Heart right ventricle (tissue), 16 donors: ENCODE results near the gene GPR107. TPM values are rescaled to one million over a fixed set of nuclear protein-coding genes. Genes with fewer than 3 reads are reported as not detected.

Experiments used
- ATAC-seq, 8 donors: fragments of 200-7000 bp; cut with Tn5 transposase; one replicate each; pipeline ENCODE4 v1.9.1; 2020; ENCODE audit warnings: mild to moderate bottlenecking in 8 of 8, moderate library complexity in 8 of 8, moderate number of reproducible peaks in 1 of 8
- DNase-seq, 2 donors: peaks; one replicate each; pipeline ENCODE4 v3.0.0-alpha.2; 2020
- H3K27ac ChIP-seq, 10 donors: fragments of 200-600 bp; sonication (generic) in 2 of 10; one replicate each; pipeline versions ENCODE4 v1.5.0 to v1.8.0; 2020 to 2022; ENCODE audit warnings: mild to moderate bottlenecking in 3 of 10
- H3K27me3 ChIP-seq, 7 donors: fragments of 200-600 bp; one replicate each; pipeline ENCODE4 v1.8.0; 2021 to 2022; ENCODE audit warnings: mild to moderate bottlenecking in 2 of 7
- H3K36me3 ChIP-seq, 9 donors: fragments of 200-600 bp; sonication (generic) in 1 of 9; one replicate each; pipeline versions ENCODE4 v1.5.0 to v1.8.0; 2020 to 2022; ENCODE audit warnings: mild to moderate bottlenecking in 2 of 9
- H3K4me1 ChIP-seq, 9 donors: fragments of 200-600 bp; sonication (generic) in 1 of 9; one replicate each; pipeline versions ENCODE4 v1.5.0 to v1.8.0; 2020 to 2022; ENCODE audit warnings: mild to moderate bottlenecking in 4 of 9
- H3K4me3 ChIP-seq, 10 donors: fragments of 200-600 bp; sonication (generic) in 2 of 10; one replicate each; pipeline versions ENCODE4 v1.5.0 to v1.8.0; 2020 to 2022; ENCODE audit warnings: mild to moderate bottlenecking in 7 of 10, moderate library complexity in 2 of 10
- H3K9me3 ChIP-seq, 11 donors: fragments of 200-600 bp in 10 of 11; sonication (generic) in 2 of 11; one replicate each; pipeline versions ENCODE4 v1.5.0 to v1.8.0; 2013 to 2022; ENCODE audit warnings: mild to moderate bottlenecking in 2 of 11, control low read depth in 1 of 11, moderate library complexity in 1 of 11
- WGBS, 2 donors: extraction: QIAGEN DNeasy Blood & Tissue Kit; methylation state at CpG; one replicate each; pipeline ENCODE4 v1.1.7; 2013; ENCODE audit warnings: inconsistent platforms in 1 of 2; 5-methylcytosine and 5-hydroxymethylcytosine counted together
- intact Hi-C, 10 donors: fragments of 100-400 bp; cut with DNase I; formaldehyde crosslinking; loops; one replicate each; pipeline versions ENCODE4 v1.11.1 to v1.14.2; 2022
- polyA plus RNA-seq, 2 donors: library from polyadenylated mRNA; stranded (reverse); fragments of 200-250 nt; gene quantifications; one replicate each; pipeline ENCODE4 v1.2.3, GENCODE V29; 2013
- total RNA-seq, 10 donors: library from RNA; stranded (reverse); fragmentation: NEBNext Ultra II Directional in 3 of 10; extraction: Animal tissue kit (Norgen Biotek cat#: 25700) in 3 of 10; gene quantifications; one replicate each; pipeline versions ENCODE4 v1.2.1 to v1.2.4, GENCODE V29; 2021 to 2023
- TF ChIP-seq, protein P1 (sequence below), 9 donors: fragments of 200-600 bp; sonication (generic) in 2 of 9; IDR thresholded peaks; one replicate each; pipeline versions ENCODE4 v1.5.0 to v1.8.0; 2021 to 2022; ENCODE audit warnings: antibody characterized with exemption in 9 of 9, mild to moderate bottlenecking in 5 of 9, moderate library complexity in 1 of 9
- donor health status: Arrhythmogenic right ventricular cardiomyopathy.
- donor health status: ischemic (EF 13 %, LVEDD 7.1; RV severe dilation, severe dysfunction).
- donor health status: healthy with polysubstance abuse.
- donor health status: DM: no; HTN: yes; CAD: no.
- donor health status: DM: no; HTN: no; CAD: no.
- donor health status: ischemic (EF 25% LVEDD 6.9; RV normal size, moderate dysfunction).
- donor health status: ischemic (EF 25% LVEDD 5.7; RV mildly dilated, moderate dysfunction).
- donor health status: healthy.
- donor health status: DM: yes; HTN: yes; CAD: no.
- donor health status: Ischemic cardiomyopathy.
- donor health status: ischemic (EF 35%, LVEDD 5.7; RV mildly dilated, moderate dysfunction).
- donor health status: nonischemic (EF 11% LVEDD 7.7; RV severe dilation, severe dysfunction).
- donor health status: DM: yes; HTN: yes; CAD: no.
- donor health status: PGD.
- donor health status: ischemic (EF 29% LVEDD 5.4; RV normal size, mild dysfunction).
- donor health status: nonischemic (EF 23%, LVEDD 6.1; RV moderate dilation, normal function).

The GPR107 gene
- total and polyA plus RNA-seq, 12 donors, result 6.7 to 35.6 (median 23.9) TPM

GRCh38 chr9:130072515-130073235 lies 19.0 kb downstream of the GPR107 start:
- Histone ChIP-seq H3K27ac (peak overlapping the region in 5 of 10 donors; percentile 9 to 76 (median 65)), H3K4me3 (no peak overlapping the region), H3K9me3 (no peaks in the 10 kb centered on the region), H3K36me3 (peaks cover 0 to 23% (median 14%) of the 10 kb centered on the region in 9 donors), H3K4me1 (peaks cover 6 to 55% (median 32%) of the 10 kb centered on the region in 9 donors), H3K27me3 (no peaks in the 10 kb centered on the region)
- WGBS, 2 donors, result 76 to 81% methylated on average over 9 of the region's 9 CpGs
- no peak for DNase-seq
- ATAC-seq, result no peak
- TF ChIP-seq, protein P1, sequence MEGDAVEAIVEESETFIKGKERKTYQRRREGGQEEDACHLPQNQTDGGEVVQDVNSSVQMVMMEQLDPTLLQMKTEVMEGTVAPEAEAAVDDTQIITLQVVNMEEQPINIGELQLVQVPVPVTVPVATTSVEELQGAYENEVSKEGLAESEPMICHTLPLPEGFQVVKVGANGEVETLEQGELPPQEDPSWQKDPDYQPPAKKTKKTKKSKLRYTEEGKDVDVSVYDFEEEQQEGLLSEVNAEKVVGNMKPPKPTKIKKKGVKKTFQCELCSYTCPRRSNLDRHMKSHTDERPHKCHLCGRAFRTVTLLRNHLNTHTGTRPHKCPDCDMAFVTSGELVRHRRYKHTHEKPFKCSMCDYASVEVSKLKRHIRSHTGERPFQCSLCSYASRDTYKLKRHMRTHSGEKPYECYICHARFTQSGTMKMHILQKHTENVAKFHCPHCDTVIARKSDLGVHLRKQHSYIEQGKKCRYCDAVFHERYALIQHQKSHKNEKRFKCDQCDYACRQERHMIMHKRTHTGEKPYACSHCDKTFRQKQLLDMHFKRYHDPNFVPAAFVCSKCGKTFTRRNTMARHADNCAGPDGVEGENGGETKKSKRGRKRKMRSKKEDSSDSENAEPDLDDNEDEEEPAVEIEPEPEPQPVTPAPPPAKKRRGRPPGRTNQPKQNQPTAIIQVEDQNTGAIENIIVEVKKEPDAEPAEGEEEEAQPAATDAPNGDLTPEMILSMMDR (IDR thresholded peaks at IDR 0.05), result no peak
- intact Hi-C loops, result no loop called here

DNA sequence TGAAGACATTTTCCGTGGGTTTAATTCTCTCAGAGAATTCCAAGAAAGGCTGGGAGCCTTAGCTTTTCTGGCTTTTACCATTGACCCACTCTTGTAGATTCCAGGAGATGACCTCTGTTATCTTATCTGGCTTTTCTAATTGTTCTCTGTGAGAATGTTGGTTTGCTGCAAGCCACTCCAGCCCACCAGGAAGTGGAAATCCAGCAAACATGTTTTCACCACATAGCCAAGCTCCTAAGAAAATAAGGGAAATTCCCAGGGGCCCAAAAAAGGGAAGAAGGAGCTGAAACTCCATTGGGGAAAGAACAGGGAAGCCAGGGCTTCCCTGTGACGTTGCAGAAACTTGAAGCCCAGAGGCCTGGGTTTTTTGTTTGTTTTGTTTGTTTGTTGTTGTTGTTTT lies 19.7 kb downstream of the GPR107 start:
- peaks cover 6 to 48% (median 32%) of the 10 kb centered on the region in 9 donors for H3K4me1 ChIP-seq
- H3K9me3 ChIP-seq, result no peaks in the 10 kb centered on the region
- H3K27me3 ChIP-seq, result no peaks in the 10 kb centered on the region
- TF ChIP-seq, protein P1 (IDR thresholded peaks at IDR 0.05), result no peak
- intact Hi-C loops, result no loop called here
- H3K36me3 ChIP-seq, result peaks cover 0 to 30% (median 20%) of the 10 kb centered on the region in 9 donors
- peak in 5 of 8 donors; percentile 19 to 63 (median 46) for ATAC-seq
- H3K27ac ChIP-seq, result peak overlapping the region in 6 of 10 donors; percentile 9 to 76 (median 64)
- 20 to 36% methylated on average over 2 of the region's 2 CpGs for WGBS, 2 donors
- DNase-seq, result peak in 1 of 2 donors; percentile 45
- no peak overlapping the region for H3K4me3 ChIP-seq

- peaks cover 0 to 82% (median 36%) of the 10 kb centered on the region in 9 donors for H3K36me3 ChIP-seq
Measured at GRCh38 chr9:130078547-130078946, 24.8 kb downstream of the GPR107 start.

GRCh38 chr9:130084337-130084736 lies 30.6 kb downstream of the GPR107 start:
- intact Hi-C loops, result no loop called here
- no peaks in the 10 kb centered on the region for H3K27me3 ChIP-seq
- DNase-seq, result no peak
- no peaks in the 10 kb centered on the region for H3K9me3 ChIP-seq
- WGBS, 2 donors, result 92 to 99% methylated on average over 7 of the region's 7 CpGs
- no peak overlapping the region for H3K4me3 ChIP-seq
- H3K36me3 ChIP-seq, result peaks cover 0 to 100% (median 31%) of the 10 kb centered on the region in 9 donors
- H3K4me1 ChIP-seq, result no peaks in the 10 kb centered on the region
- no peak for ATAC-seq
- TF ChIP-seq, protein P1 (IDR thresholded peaks at IDR 0.05), result no peak
- H3K27ac ChIP-seq, result no peak overlapping the region

More at GRCh38 chr9:130078547-130078946, 24.8 kb downstream of the GPR107 start:
- H3K4me3 ChIP-seq, result no peak overlapping the region
- peaks cover 2 to 19% (median 17%) of the 10 kb centered on the region in 9 donors for H3K4me1 ChIP-seq
- ATAC-seq, result peak in 2 of 8 donors; percentile 31 to 49
- no peak for DNase-seq
- no peak overlapping the region for H3K27ac ChIP-seq
- TF ChIP-seq, protein P1 (IDR thresholded peaks at IDR 0.05), result no peak
- WGBS, 2 donors, result 94 to 97% methylated on average over 3 of the region's 3 CpGs
- H3K9me3 ChIP-seq, result no peaks in the 10 kb centered on the region
- intact Hi-C loops, result no loop called here
- H3K27me3 ChIP-seq, result no peaks in the 10 kb centered on the region
